Caco-2 (cell line): Measurements from ENCODE around the gene PTER. TPM values are rescaled to one million over a fixed set of nuclear protein-coding genes. Genes with fewer than 3 reads are reported as not detected.

Source experiments
- BruUV-seq: library from RNA; stranded (reverse); fragments of 400-500 nt; replicated peaks from 2 replicates; lab custom pipeline; 2021; lab: Mats Ljungman, UMichigan
- CTCF ChIA-PET: fragments of 300-600 bp; sonication (Branson Sonifier 250); formaldehyde crosslinking; loops from one replicate; lab custom pipeline; 2022; ENCODE audit warnings: antibody characterized with exemption; lab: Charles Lee
- POLR2A ChIA-PET: fragments of 300-600 bp; sonication (Branson Sonifier 250); formaldehyde crosslinking; loops from one replicate; lab custom pipeline; 2022; ENCODE audit warnings: antibody characterized with exemption; lab: Charles Lee
- DNase-seq, 2 experiments: peaks; one replicate each; pipeline versions ENCODE4 v3.0.0 to v3.0.0-alpha.2; 2020 to 2022
- H3K27me3 ChIP-seq: replicated peaks from 2 replicates; pipeline ENCODE4 v1.6.0; 2011; ENCODE audit warnings: low read length; ENCODE audit not compliant: control insufficient read depth, insufficient read depth
- H3K36me3 ChIP-seq: 2 replicates; pipeline ENCODE4 v1.5.1; 2011; ENCODE audit warnings: low read length; ENCODE audit not compliant: control insufficient read depth, insufficient read depth
- H3K4me1 ChIP-seq: fragments of 250-450 bp; sonication (Bioruptor Pico); 2 replicates; pipeline ENCODE4 v1.5.1; 2020; ENCODE audit warnings: mild to moderate bottlenecking
- H3K4me3 ChIP-seq: 2 replicates; pipeline ENCODE4 v1.5.1; 2011; ENCODE audit warnings: low read depth, mild to moderate bottlenecking, control low read depth, low read length
- H3K9me3 ChIP-seq: fragments of 250-450 bp; sonication (Bioruptor Pico); 2 replicates; pipeline ENCODE4 v1.5.1; 2020; ENCODE audit warnings: mild to moderate bottlenecking, moderate library complexity
- H3K27ac Mint-ChIP-seq: one replicate; pipeline ENCODE4 v1.8.0; 2022; ENCODE audit warnings: mixed read lengths; ENCODE audit not compliant: unreplicated experiment
- H3K27me3 Mint-ChIP-seq: one replicate; pipeline ENCODE4 v1.8.0; 2022; ENCODE audit warnings: mixed read lengths; ENCODE audit not compliant: insufficient read depth, unreplicated experiment
- H3K36me3 Mint-ChIP-seq: one replicate; pipeline ENCODE4 v1.8.0; 2022; ENCODE audit warnings: mild to moderate bottlenecking, mixed read lengths; ENCODE audit not compliant: insufficient read depth, unreplicated experiment
- H3K4me1 Mint-ChIP-seq: one replicate; pipeline ENCODE4 v1.8.0; 2022; ENCODE audit warnings: low read depth, mixed read lengths; ENCODE audit not compliant: unreplicated experiment
- H3K4me3 Mint-ChIP-seq: one replicate; pipeline ENCODE4 v1.8.0; 2022; ENCODE audit warnings: mild to moderate bottlenecking, moderate library complexity, mixed read lengths; ENCODE audit not compliant: unreplicated experiment
- H3K9me3 Mint-ChIP-seq: one replicate; pipeline ENCODE4 v1.8.0; 2022; ENCODE audit warnings: mixed read lengths; ENCODE audit not compliant: unreplicated experiment
- intact Hi-C: fragments of 100-400 bp; cut with micrococcal nuclease; formaldehyde crosslinking; loops from one replicate; pipeline ENCODE4 v1.10.0; 2022; ENCODE audit not compliant: unreplicated experiment
- total RNA-seq: library from RNA; stranded (reverse); gene quantifications from 2 replicates; pipeline ENCODE4 v1.2.3, GENCODE V29; 2022
- TF ChIP-seq, protein P1 (sequence below), 2 experiments: fragments of 200-600 bp in 1 of 2; IDR thresholded peaks; 1 replicate in 1 of 2; 2 replicates in 1 of 2; pipeline versions ENCODE4 v1.5.1 to v1.8.0; 2011 to 2022; ENCODE audit warnings: antibody characterized with exemption in 1 of 2, control low read depth in 1 of 2, inconsistent platforms in 1 of 2, low read depth in 1 of 2, low read length in 1 of 2, mild to moderate bottlenecking in 1 of 2, moderate library complexity in 1 of 2; ENCODE audit not compliant: insufficient read depth in 1 of 2, severe bottlenecking in 1 of 2, unreplicated experiment in 1 of 2

Gene PTER
- total RNA-seq, 1 experiment from 2014 or later, result 27.4 TPM

- TF ChIP-seq, protein P1, sequence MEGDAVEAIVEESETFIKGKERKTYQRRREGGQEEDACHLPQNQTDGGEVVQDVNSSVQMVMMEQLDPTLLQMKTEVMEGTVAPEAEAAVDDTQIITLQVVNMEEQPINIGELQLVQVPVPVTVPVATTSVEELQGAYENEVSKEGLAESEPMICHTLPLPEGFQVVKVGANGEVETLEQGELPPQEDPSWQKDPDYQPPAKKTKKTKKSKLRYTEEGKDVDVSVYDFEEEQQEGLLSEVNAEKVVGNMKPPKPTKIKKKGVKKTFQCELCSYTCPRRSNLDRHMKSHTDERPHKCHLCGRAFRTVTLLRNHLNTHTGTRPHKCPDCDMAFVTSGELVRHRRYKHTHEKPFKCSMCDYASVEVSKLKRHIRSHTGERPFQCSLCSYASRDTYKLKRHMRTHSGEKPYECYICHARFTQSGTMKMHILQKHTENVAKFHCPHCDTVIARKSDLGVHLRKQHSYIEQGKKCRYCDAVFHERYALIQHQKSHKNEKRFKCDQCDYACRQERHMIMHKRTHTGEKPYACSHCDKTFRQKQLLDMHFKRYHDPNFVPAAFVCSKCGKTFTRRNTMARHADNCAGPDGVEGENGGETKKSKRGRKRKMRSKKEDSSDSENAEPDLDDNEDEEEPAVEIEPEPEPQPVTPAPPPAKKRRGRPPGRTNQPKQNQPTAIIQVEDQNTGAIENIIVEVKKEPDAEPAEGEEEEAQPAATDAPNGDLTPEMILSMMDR (IDR thresholded peaks at IDR 0.05; ENCODE audit: insufficient read depth in 1 of 2, low read depth in 1 of 2, low read length in 1 of 2, severe bottlenecking in 1 of 2, unreplicated experiment in 1 of 2), result no peak
- Mint-ChIP-seq H3K4me1 (no peaks in the 10 kb centered on the region), H3K27ac (no peak overlapping the region), H3K4me3 (no peak overlapping the region), H3K9me3 (no peaks in the 10 kb centered on the region), H3K36me3 (peaks cover 7% of the 10 kb centered on the region), H3K27me3 (no peaks in the 10 kb centered on the region)
- ChIA-PET POLR2A (no interaction called here), CTCF (no interaction called here)
- H3K4me1 ChIP-seq, result no peaks in the 10 kb centered on the region
- H3K9me3 ChIP-seq, result no peaks in the 10 kb centered on the region
- H3K4me3 ChIP-seq, result no peak overlapping the region
- intact Hi-C loops, result no loop called here
- H3K36me3 ChIP-seq, result no peaks in the 10 kb centered on the region
- BruUV-seq, result no TSS peak
- DNase-seq, result no peak
- H3K27me3 ChIP-seq, result no peaks in the 10 kb centered on the region
Observed at GRCh38 chr10:16519908-16520861, 83.4 kb downstream of the PTER start.

DNA sequence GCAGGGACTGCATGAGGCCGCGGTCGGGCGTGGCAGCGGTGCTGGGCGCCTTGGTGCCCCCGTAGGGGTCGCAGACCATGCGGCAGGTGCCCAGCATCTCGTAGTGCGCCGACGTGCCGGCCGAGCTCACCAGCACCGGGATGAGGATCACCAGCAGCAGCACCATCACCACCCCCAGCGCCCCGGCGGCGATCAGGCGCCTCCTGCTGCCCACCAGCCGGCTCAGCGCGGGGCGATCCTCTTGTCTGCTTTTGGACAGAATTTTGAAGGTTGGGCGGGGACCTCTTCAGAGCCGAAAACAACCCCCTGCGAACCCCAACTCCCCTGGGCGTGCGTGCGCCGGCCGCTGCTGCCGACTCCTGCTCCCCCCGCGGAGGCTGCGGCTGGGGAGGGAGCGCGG, 84.1 kb downstream of the PTER start:
- Mint-ChIP-seq H3K27ac (no peak overlapping the region), H3K27me3 (no peaks in the 10 kb centered on the region), H3K4me1 (no peaks in the 10 kb centered on the region), H3K9me3 (no peaks in the 10 kb centered on the region), H3K4me3 (no peak overlapping the region), H3K36me3 (peaks cover 7% of the 10 kb centered on the region)
- Histone ChIP-seq H3K4me3 (no peak overlapping the region), H3K27me3 (no peaks in the 10 kb centered on the region), H3K36me3 (no peaks in the 10 kb centered on the region), H3K9me3 (no peaks in the 10 kb centered on the region), H3K4me1 (no peaks in the 10 kb centered on the region)
- intact Hi-C loops, result no loop called here
- POLR2A ChIA-PET, result no interaction called here
- BruUV-seq, result no TSS peak
- CTCF ChIA-PET, result no interaction called here
- no peak for DNase-seq
- TF ChIP-seq, protein P1 (IDR thresholded peaks at IDR 0.05; ENCODE audit: insufficient read depth in 1 of 2, low read depth in 1 of 2, low read length in 1 of 2, severe bottlenecking in 1 of 2, unreplicated experiment in 1 of 2), result no peak

- no peaks in the 10 kb centered on the region for H3K9me3 Mint-ChIP-seq
- ChIA-PET POLR2A (no interaction called here), CTCF (no interaction called here)
- BruUV-seq, result no TSS peak
- Histone ChIP-seq H3K4me3 (no peak within 1 kb of the TSS), H3K9me3 (no peaks in the 10 kb centered on the region), H3K4me1 (no peaks in the 10 kb centered on the region), H3K36me3 (no peaks in the 10 kb centered on the region), H3K27me3 (no peaks in the 10 kb centered on the region)
- no peak within 1 kb of the TSS for H3K4me3 Mint-ChIP-seq
- TF ChIP-seq, protein P1 (IDR thresholded peaks at IDR 0.05; ENCODE audit: insufficient read depth in 1 of 2, low read depth in 1 of 2, low read length in 1 of 2, severe bottlenecking in 1 of 2, unreplicated experiment in 1 of 2), result no peak
- H3K4me1 Mint-ChIP-seq, result no peaks in the 10 kb centered on the region
- H3K36me3 Mint-ChIP-seq, result peaks cover 7% of the 10 kb centered on the region
- H3K27ac Mint-ChIP-seq, result no peak within 1 kb of the TSS
- intact Hi-C loops, result no loop called here
- H3K27me3 Mint-ChIP-seq, result no peaks in the 10 kb centered on the region
- DNase-seq, result no peak
Observed at GRCh38 chr10:16521311-16522016, 84.7 kb downstream of the PTER start, which contains the start of gene C1QL3. Gene C1QL3, minus strand, starts transcription at chr10:16521879. Its CDS starts 814 bp downstream, at chr10:16521065.
